Spleen (tissue), 7 donors: ENCODE measurements around the gene CFAP161.
"Not testable (repeated sequence)": the region's sequence is repeated elsewhere in the genome, so short reads cannot be mapped to it uniquely, and the experiment has no call there.

Experiments used
- POLR2A ChIP-seq, 3 donors: fragments of 450-650 bp; IDR thresholded peaks; one replicate each; pipeline ENCODE4 v1.5.1; 2017; ENCODE audit warnings: antibody characterized with exemption in 3 of 3, mild to moderate bottlenecking in 1 of 3
- POLR2AphosphoS5 ChIP-seq, 3 donors: sonication (generic); formaldehyde crosslinking; IDR thresholded peaks; one replicate each; pipeline ENCODE4 v1.5.1; 2017; ENCODE audit warnings: antibody characterized with exemption in 3 of 3
- TF ChIP-seq, protein P1 (sequence below), 11 experiments: fragments of 200-600 bp in 7 of 11; fragments of 450-650 bp in 4 of 11; sonication (generic) in 4 of 11; IDR thresholded peaks in 8 of 11; conservative IDR thresholded peaks in 3 of 11; 1 replicate in 7 of 11; 2 replicates in 4 of 11; pipeline versions ENCODE4 v1.4.0 to v1.8.0; 2016 to 2021; ENCODE audit warnings: antibody characterized with exemption in 11 of 11, inconsistent platforms in 4 of 11, mild to moderate bottlenecking in 1 of 11
- donor health status: DM: no; HTN: no; CAD: no; lungs with moderate emphysema.
- donor health status: DM: no; HTN: no; CAD: no.
- donor health status: DM: no; HTN: no; CAD: no.

DNA sequence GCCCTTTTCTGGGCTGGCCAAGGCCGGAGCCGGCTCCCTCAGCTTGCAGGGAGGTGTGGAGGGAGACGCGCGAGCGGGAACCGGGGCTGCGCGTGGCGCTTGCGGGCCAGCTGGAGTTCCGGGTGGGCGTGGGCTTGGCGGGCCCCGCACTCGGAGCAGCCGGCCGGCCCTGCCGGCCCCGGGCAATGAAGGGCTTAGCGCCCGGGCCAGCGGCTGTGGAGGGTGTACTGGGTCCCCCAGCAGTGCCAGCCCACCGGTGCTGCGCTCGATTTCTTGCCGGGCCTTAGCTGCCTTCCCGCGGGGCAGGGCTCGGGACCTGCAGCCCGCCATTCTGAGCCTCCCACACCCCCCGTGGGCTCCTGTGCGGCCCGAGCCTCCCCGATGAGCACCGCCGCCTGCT, 24.5 kb downstream of the CFAP161 start:
- TF ChIP-seq, protein P1, sequence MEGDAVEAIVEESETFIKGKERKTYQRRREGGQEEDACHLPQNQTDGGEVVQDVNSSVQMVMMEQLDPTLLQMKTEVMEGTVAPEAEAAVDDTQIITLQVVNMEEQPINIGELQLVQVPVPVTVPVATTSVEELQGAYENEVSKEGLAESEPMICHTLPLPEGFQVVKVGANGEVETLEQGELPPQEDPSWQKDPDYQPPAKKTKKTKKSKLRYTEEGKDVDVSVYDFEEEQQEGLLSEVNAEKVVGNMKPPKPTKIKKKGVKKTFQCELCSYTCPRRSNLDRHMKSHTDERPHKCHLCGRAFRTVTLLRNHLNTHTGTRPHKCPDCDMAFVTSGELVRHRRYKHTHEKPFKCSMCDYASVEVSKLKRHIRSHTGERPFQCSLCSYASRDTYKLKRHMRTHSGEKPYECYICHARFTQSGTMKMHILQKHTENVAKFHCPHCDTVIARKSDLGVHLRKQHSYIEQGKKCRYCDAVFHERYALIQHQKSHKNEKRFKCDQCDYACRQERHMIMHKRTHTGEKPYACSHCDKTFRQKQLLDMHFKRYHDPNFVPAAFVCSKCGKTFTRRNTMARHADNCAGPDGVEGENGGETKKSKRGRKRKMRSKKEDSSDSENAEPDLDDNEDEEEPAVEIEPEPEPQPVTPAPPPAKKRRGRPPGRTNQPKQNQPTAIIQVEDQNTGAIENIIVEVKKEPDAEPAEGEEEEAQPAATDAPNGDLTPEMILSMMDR (IDR thresholded peaks at IDR 0.05 in 8 of 11, conservative IDR thresholded peaks at IDR 0.05 in 3 of 11): not testable (repeated sequence)
- not testable (repeated sequence) for TF ChIP-seq POLR2A, POLR2AphosphoS5 (IDR thresholded peaks at IDR 0.05)
